Keratinocyte (primary cell): ENCODE data around the gene NETO2. TPM values are rescaled to one million over a fixed set of nuclear protein-coding genes. Genes with fewer than 3 reads are reported as not detected.

Experiments used
- DNase-seq: peaks from one replicate; pipeline ENCODE4 v3.0.0-alpha.2; 2011; ENCODE audit warnings: low read depth, missing footprints, low spot score
- FAIRE-seq: peaks from 2 replicates; lab custom pipeline; 2011; peaks lifted over from hg19 to GRCh38; lab: Jason Lieb, UNC
- H2AFZ ChIP-seq: 2 replicates; pipeline ENCODE4 v1.6.0; 2012; ENCODE audit warnings: low read length, control low read depth, inconsistent platforms; ENCODE audit not compliant: control insufficient read depth
- H3K27ac ChIP-seq: 2 replicates; pipeline ENCODE4 v1.5.1; 2011; ENCODE audit warnings: low read length; ENCODE audit not compliant: control insufficient read depth, insufficient read depth
- H3K27me3 ChIP-seq: 3 replicates; pipeline ENCODE4 v1.6.0; 2011; ENCODE audit warnings: low read length; ENCODE audit not compliant: control insufficient read depth, insufficient read depth; ENCODE audit errors: extremely low read depth
- H3K36me3 ChIP-seq, 2 experiments: 2 replicates in 1 of 2; 3 replicates in 1 of 2; pipeline ENCODE4 v1.5.1; 2011; ENCODE audit warnings: low read length in 2 of 2, mild to moderate bottlenecking in 1 of 2; ENCODE audit not compliant: control insufficient read depth in 2 of 2, insufficient read depth in 2 of 2; ENCODE audit errors: extremely low read depth in 1 of 2
- H3K4me1 ChIP-seq: 3 replicates; pipeline ENCODE4 v1.5.1; 2011; ENCODE audit warnings: low read length; ENCODE audit not compliant: control insufficient read depth, insufficient read depth; ENCODE audit errors: extremely low read depth
- H3K4me2 ChIP-seq: 3 replicates; pipeline ENCODE4 v1.6.0; 2011; ENCODE audit warnings: low read depth, low read length; ENCODE audit not compliant: control insufficient read depth, insufficient read depth; ENCODE audit errors: extremely low read depth
- H3K4me3 ChIP-seq, 3 experiments: fragments of 200-600 bp in 1 of 3; sonication (generic) in 1 of 3; 2 replicates in 2 of 3; 3 replicates in 1 of 3; pipeline ENCODE4 v1.5.1; 2011 to 2016; ENCODE audit warnings: low read length in 3 of 3, mild to moderate bottlenecking in 3 of 3, control low read depth in 2 of 3, inconsistent platforms in 1 of 3, low read depth in 1 of 3, mixed read lengths in 1 of 3, mixed run types in 1 of 3, moderate library complexity in 1 of 3; ENCODE audit not compliant: control insufficient read depth in 2 of 3, insufficient read depth in 2 of 3; ENCODE audit errors: extremely low read depth in 1 of 3
- H3K79me2 ChIP-seq: 2 replicates; pipeline ENCODE4 v1.6.0; 2012; ENCODE audit warnings: low read length; ENCODE audit not compliant: control insufficient read depth, insufficient read depth
- H3K9ac ChIP-seq: 3 replicates; pipeline ENCODE4 v1.6.0; 2011; ENCODE audit warnings: low read length; ENCODE audit not compliant: control insufficient read depth, insufficient read depth; ENCODE audit errors: extremely low read depth
- H3K9me1 ChIP-seq: 3 replicates; pipeline ENCODE4 v1.6.0; 2011; ENCODE audit warnings: low read length; ENCODE audit not compliant: control insufficient read depth, insufficient read depth; ENCODE audit errors: extremely low read depth
- H3K9me3 ChIP-seq: 2 replicates; pipeline ENCODE4 v1.5.1; 2012; ENCODE audit warnings: low read depth, low read length; ENCODE audit not compliant: control insufficient read depth
- H4K20me1 ChIP-seq: 3 replicates; pipeline ENCODE4 v1.6.0; 2011; ENCODE audit warnings: low read length; ENCODE audit not compliant: control insufficient read depth, insufficient read depth; ENCODE audit errors: extremely low read depth
- EZH2 ChIP-seq: IDR thresholded peaks from one replicate; pipeline ENCODE4 v1.6.1; 2012; ENCODE audit warnings: inconsistent platforms, mild to moderate bottlenecking, low read length, moderate library complexity
- dilution Hi-C: fragments of 300-500 bp; cut with MboI; formaldehyde crosslinking; loops from one replicate; pipeline ENCODE4 v1.7.0; 2020; ENCODE audit warnings: low sequenced_read_pairs; ENCODE audit not compliant: extremely low pct_ligation_motif_present
- polyA plus RNA-seq, 5 experiments: library from polyadenylated mRNA; depleted of rRNA in 3 of 5; stranded (reverse) in 3 of 5; stranded (forward) in 1 of 5; unstranded in 1 of 5; fragments of >200 nt; gene quantifications; 1 replicate in 1 of 5; 2 replicates in 3 of 5; 3 replicates in 1 of 5; pipeline versions ENCODE4 v1.2.1 to v1.2.3, GENCODE V29; 2011 to 2012; ENCODE audit warnings: missing spikeins in 2 of 5, low read depth in 1 of 5, low replicate concordance in 1 of 5
- TF ChIP-seq, protein P1 (sequence below), 3 experiments: IDR thresholded peaks in 1 of 3; conservative IDR thresholded peaks in 1 of 3; optimal IDR thresholded peaks in 1 of 3; 2 replicates in 2 of 3; 3 replicates in 1 of 3; pipeline versions ENCODE3 to v1.5.1; 2011; ENCODE audit warnings: low read length in 3 of 3, mild to moderate bottlenecking in 3 of 3, moderate library complexity in 2 of 3, control low read depth in 1 of 3, inconsistent platforms in 1 of 3; ENCODE audit not compliant: insufficient read depth in 2 of 3; ENCODE audit errors: extremely low read depth in 1 of 3

The NETO2 gene
- polyA plus RNA-seq, 1 donor (not counting 4 experiments of a cell fraction or from before 2014, with no cell fraction given): 74.4 TPM

DNA sequence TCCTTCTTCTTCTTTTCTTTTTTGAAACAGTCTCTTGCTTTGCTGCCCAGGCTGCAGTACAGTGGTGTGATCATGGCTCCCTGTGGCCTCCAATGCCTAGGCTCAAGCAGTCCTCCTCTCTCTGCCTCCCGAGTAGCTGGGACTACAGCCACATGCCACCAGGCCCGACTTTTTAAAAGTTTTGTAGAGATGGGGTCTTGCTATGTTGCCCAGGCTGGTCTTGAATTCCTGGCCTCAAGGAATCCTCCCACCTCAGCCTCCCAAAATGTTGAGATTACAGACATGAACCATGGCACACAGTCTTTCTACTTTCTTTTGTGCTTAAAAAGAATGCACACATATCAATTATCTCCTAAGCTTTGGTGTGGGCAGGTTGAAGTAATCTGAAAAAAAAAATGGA is 109.3 kb downstream of the NETO2 start:
- no peak for FAIRE-seq
- Histone ChIP-seq H3K4me3 (no peak overlapping the region), H3K27me3 (no peaks in the 10 kb centered on the region), H3K9ac (no peak overlapping the region), H3K79me2 (no peaks in the 10 kb centered on the region), H4K20me1 (no peaks in the 10 kb centered on the region), H3K36me3 (no peaks in the 10 kb centered on the region), H3K9me1 (no peaks in the 10 kb centered on the region), H3K4me2 (no peak overlapping the region), H3K27ac (no peak overlapping the region), H3K9me3 (no peaks in the 10 kb centered on the region), H2AFZ (no peak overlapping the region), H3K4me1 (peaks cover 3% of the 10 kb centered on the region)
- no peak for DNase-seq
- no peak for TF ChIP-seq EZH2
- TF ChIP-seq, protein P1, sequence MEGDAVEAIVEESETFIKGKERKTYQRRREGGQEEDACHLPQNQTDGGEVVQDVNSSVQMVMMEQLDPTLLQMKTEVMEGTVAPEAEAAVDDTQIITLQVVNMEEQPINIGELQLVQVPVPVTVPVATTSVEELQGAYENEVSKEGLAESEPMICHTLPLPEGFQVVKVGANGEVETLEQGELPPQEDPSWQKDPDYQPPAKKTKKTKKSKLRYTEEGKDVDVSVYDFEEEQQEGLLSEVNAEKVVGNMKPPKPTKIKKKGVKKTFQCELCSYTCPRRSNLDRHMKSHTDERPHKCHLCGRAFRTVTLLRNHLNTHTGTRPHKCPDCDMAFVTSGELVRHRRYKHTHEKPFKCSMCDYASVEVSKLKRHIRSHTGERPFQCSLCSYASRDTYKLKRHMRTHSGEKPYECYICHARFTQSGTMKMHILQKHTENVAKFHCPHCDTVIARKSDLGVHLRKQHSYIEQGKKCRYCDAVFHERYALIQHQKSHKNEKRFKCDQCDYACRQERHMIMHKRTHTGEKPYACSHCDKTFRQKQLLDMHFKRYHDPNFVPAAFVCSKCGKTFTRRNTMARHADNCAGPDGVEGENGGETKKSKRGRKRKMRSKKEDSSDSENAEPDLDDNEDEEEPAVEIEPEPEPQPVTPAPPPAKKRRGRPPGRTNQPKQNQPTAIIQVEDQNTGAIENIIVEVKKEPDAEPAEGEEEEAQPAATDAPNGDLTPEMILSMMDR (optimal IDR thresholded peaks at IDR 0.05 in 1 of 3, IDR thresholded peaks at IDR 0.05 in 1 of 3, conservative IDR thresholded peaks at IDR 0.05 in 1 of 3; ENCODE audit: extremely low read depth in 1 of 3, insufficient read depth in 2 of 3, low read length in 3 of 3): no peak
- dilution Hi-C loops: no loop called here

DNA sequence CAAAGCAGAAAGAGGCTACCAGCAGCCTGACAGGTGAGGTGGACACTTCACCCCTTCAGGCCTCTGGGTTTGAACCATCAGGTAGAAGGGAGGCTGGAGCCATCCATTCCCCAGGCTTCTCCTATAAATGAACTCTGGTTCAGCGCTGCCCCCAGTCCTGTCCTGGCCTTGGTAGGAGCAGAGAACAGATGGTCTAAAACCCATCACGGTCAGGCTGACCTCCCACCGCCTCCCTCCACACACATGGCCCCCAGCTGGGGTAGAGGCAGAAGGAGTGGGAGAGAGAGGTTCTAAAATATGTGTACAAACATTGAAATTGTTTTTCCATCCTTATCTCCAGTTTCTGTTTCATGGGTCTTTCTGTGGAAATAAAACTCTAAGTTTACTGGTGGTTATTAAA is 110.6 kb downstream of the NETO2 start:
- Histone ChIP-seq H3K79me2 (no peaks in the 10 kb centered on the region), H3K27ac (no peak overlapping the region), H3K27me3 (no peaks in the 10 kb centered on the region), H3K4me1 (peaks cover 3% of the 10 kb centered on the region), H3K9me3 (no peaks in the 10 kb centered on the region), H3K36me3 (no peaks in the 10 kb centered on the region), H3K9me1 (no peaks in the 10 kb centered on the region), H3K4me3 (no peak overlapping the region), H3K4me2 (no peak overlapping the region), H4K20me1 (no peaks in the 10 kb centered on the region), H3K9ac (no peak overlapping the region), H2AFZ (no peak overlapping the region)
- FAIRE-seq: no peak
- dilution Hi-C loops: no loop called here
- no peak for DNase-seq
- TF ChIP-seq, protein P1 (optimal IDR thresholded peaks at IDR 0.05 in 1 of 3, IDR thresholded peaks at IDR 0.05 in 1 of 3, conservative IDR thresholded peaks at IDR 0.05 in 1 of 3; ENCODE audit: extremely low read depth in 1 of 3, insufficient read depth in 2 of 3, low read length in 3 of 3): no peak
- no peak for TF ChIP-seq EZH2
